IMR-90 (cell line): ENCODE data around the gene ZFYVE1. TPM values are rescaled to one million over a fixed set of nuclear protein-coding genes. Genes with fewer than 3 reads are reported as not detected.
A peak's percentile ranks its signal among the peaks of the same experiment; 100 is the strongest.

ENCODE experiments used
- ATAC-seq: fragments of 200-7000 bp; cut with Tn5 transposase; 2 replicates; pipeline ENCODE4 v1.9.1; 2020; ENCODE audit warnings: low read depth, mild to moderate bottlenecking, moderate library complexity
- BruUV-seq: library from RNA; stranded (reverse); fragments of 400-500 nt; replicated peaks from 2 replicates; lab custom pipeline; 2021; lab: Mats Ljungman, UMichigan
- CTCF ChIA-PET: fragments of 300-600 bp; formaldehyde crosslinking; extraction: SDS; loops from one replicate; lab custom pipeline; 2021; ENCODE audit warnings: antibody characterized with exemption; lab: Yijun Ruan, JAX
- POLR2A ChIA-PET: fragments of 300-600 bp; sonication (Branson Sonifier 250); formaldehyde crosslinking; loops from one replicate; lab custom pipeline; 2022; ENCODE audit warnings: antibody characterized with exemption; ENCODE audit not compliant: unreplicated experiment; lab: Charles Lee
- DNase-seq: peaks from one replicate; pipeline ENCODE4 v3.0.0; 2013
- H2AFZ ChIP-seq: replicated peaks from 2 replicates; pipeline ENCODE3; 2013; ENCODE audit warnings: low read length, mild to moderate bottlenecking; ENCODE audit not compliant: poor library complexity
- H2AK5ac ChIP-seq: 2 replicates; pipeline ENCODE4 v1.6.1; 2013; ENCODE audit warnings: low read depth, low read length, inconsistent platforms
- H2AK9ac ChIP-seq: replicated peaks from 2 replicates; pipeline ENCODE3; 2013; ENCODE audit warnings: mild to moderate bottlenecking, low read depth, low read length, moderate library complexity; ENCODE audit not compliant: poor library complexity
- H2BK120ac ChIP-seq: 2 replicates; pipeline ENCODE4 v1.6.1; 2013; ENCODE audit warnings: low read depth, low read length, inconsistent platforms
- H2BK15ac ChIP-seq: 3 replicates; pipeline ENCODE4 v1.6.1; 2013; ENCODE audit warnings: low read depth, low read length, inconsistent platforms
- H2BK20ac ChIP-seq: 2 replicates; pipeline ENCODE4 v1.6.1; 2013; ENCODE audit warnings: low read depth, mild to moderate bottlenecking, inconsistent platforms, low read length, moderate library complexity
- H2BK5ac ChIP-seq: 2 replicates; pipeline ENCODE4 v1.6.1; 2013; ENCODE audit warnings: mild to moderate bottlenecking, low read depth, low read length, inconsistent platforms; ENCODE audit not compliant: poor library complexity, severe bottlenecking
- H3K14ac ChIP-seq: replicated peaks from 2 replicates; pipeline ENCODE4 v1.6.1; 2013; ENCODE audit warnings: low read depth, low read length, inconsistent platforms
- H3K18ac ChIP-seq: 2 replicates; pipeline ENCODE4 v1.6.1; 2013; ENCODE audit warnings: low read depth, low read length, control low read depth
- H3K23ac ChIP-seq: 2 replicates; pipeline ENCODE4 v1.6.1; 2013; ENCODE audit warnings: low read depth, low read length, inconsistent platforms
- H3K27ac ChIP-seq: 2 replicates; pipeline ENCODE4 v1.5.1; 2013; ENCODE audit warnings: mild to moderate bottlenecking, control low read depth, low read length; ENCODE audit not compliant: insufficient read depth
- H3K27me3 ChIP-seq: 2 replicates; pipeline ENCODE4 v1.6.1; 2013; ENCODE audit warnings: low read length; ENCODE audit not compliant: control insufficient read depth, insufficient read depth
- H3K36me3 ChIP-seq: 2 replicates; pipeline ENCODE4 v1.6.1; 2013; ENCODE audit warnings: low read length, mixed read lengths; ENCODE audit not compliant: control insufficient read depth, insufficient read depth
- H3K4ac ChIP-seq: 2 replicates; pipeline ENCODE4 v1.6.1; 2013; ENCODE audit warnings: low read depth, low read length, inconsistent platforms
- H3K4me1 ChIP-seq: 2 replicates; pipeline ENCODE4 v1.6.1; 2013; ENCODE audit warnings: low read length, mixed read lengths; ENCODE audit not compliant: control insufficient read depth, insufficient read depth
- H3K4me2 ChIP-seq: 2 replicates; pipeline ENCODE4 v1.6.1; 2013; ENCODE audit warnings: low read depth, mild to moderate bottlenecking, control low read depth, low read length, moderate library complexity
- H3K4me3 ChIP-seq: 2 replicates; pipeline ENCODE4 v1.5.1; 2013; ENCODE audit warnings: low read depth, mild to moderate bottlenecking, control low read depth, low read length, moderate library complexity; ENCODE audit not compliant: insufficient read depth
- H3K56ac ChIP-seq: 2 replicates; pipeline ENCODE4 v1.6.1; 2013; ENCODE audit warnings: low read length, inconsistent platforms; ENCODE audit not compliant: insufficient read depth; ENCODE audit errors: extremely low read depth
- H3K79me1 ChIP-seq, 2 experiments: 2 replicates each; pipeline ENCODE4 v1.6.1; 2013; ENCODE audit warnings: low read length in 2 of 2, inconsistent platforms in 1 of 2, low read depth in 1 of 2
- H3K9ac ChIP-seq: 2 replicates; pipeline ENCODE4 v1.6.1; 2013; ENCODE audit warnings: low read depth, low read length, control low read depth
- H3K9me1 ChIP-seq: 2 replicates; pipeline ENCODE4 v1.6.1; 2013; ENCODE audit warnings: low read length, inconsistent platforms; ENCODE audit not compliant: insufficient read depth
- H3K9me3 ChIP-seq: 2 replicates; pipeline ENCODE4 v1.6.1; 2013; ENCODE audit warnings: low read length; ENCODE audit not compliant: control insufficient read depth, insufficient read depth
- H4K20me1 ChIP-seq: 2 replicates; pipeline ENCODE4 v1.6.1; 2013; ENCODE audit warnings: low read length, inconsistent platforms; ENCODE audit not compliant: insufficient read depth
- H4K5ac ChIP-seq: 2 replicates; pipeline ENCODE4 v1.6.1; 2013; ENCODE audit warnings: mild to moderate bottlenecking, low read depth, low read length, control low read depth
- H4K8ac ChIP-seq, 2 experiments: 2 replicates each; pipeline ENCODE4 v1.6.1; 2013; ENCODE audit warnings: low read depth in 2 of 2, low read length in 2 of 2, control low read depth in 1 of 2, inconsistent platforms in 1 of 2
- H4K91ac ChIP-seq: 2 replicates; pipeline ENCODE4 v1.6.1; 2013; ENCODE audit warnings: low read depth, low read length, inconsistent platforms; ENCODE audit not compliant: insufficient read depth
- CEBPB ChIP-seq: IDR thresholded peaks from 2 replicates; pipeline ENCODE4 v1.6.1; 2012; ENCODE audit warnings: low read depth, low read length, improper control_type of control experiment
- MXI1 ChIP-seq: IDR thresholded peaks from 2 replicates; pipeline ENCODE4 v1.6.1; 2012; ENCODE audit warnings: low read depth, mild to moderate bottlenecking, low read length, moderate library complexity, borderline replicate concordance
- USF2 ChIP-seq: fragments of 150-350 bp; IDR thresholded peaks from 2 replicates; pipeline ENCODE4 v1.6.1; 2017; ENCODE audit warnings: mild to moderate bottlenecking, antibody characterized with exemption, low read length, low read depth
- WGBS, 2 experiments: methylation state at CpG; one replicate each; pipeline versions ENCODE4 v1.1.5 to v1.1.7; 2013; ENCODE audit warnings: missing lambda C conversion rate in 2 of 2; ENCODE audit not compliant: insufficient read length in 1 of 2; ENCODE audit errors: extremely low coverage in 2 of 2; 5-methylcytosine and 5-hydroxymethylcytosine counted together
- dilution Hi-C: fragments of 300-500 bp; cut with HindIII; formaldehyde crosslinking; loops from one replicate; pipeline ENCODE4 v1.14.3; 2018; ENCODE audit warnings: low sequenced_read_pairs; ENCODE audit not compliant: unreplicated experiment
- in situ Hi-C: fragments of 300-500 bp; cut with MboI; formaldehyde crosslinking; loops from 3 replicates; pipeline ENCODE4 v1.14.3; 2019; ENCODE audit warnings: low sequenced_read_pairs, inconsistent platforms, mixed read lengths
- intact Hi-C: fragments of 100-400 bp; cut with micrococcal nuclease; formaldehyde crosslinking; loops from 2 replicates; pipeline ENCODE4 v1.10.0; 2022
- polyA plus RNA-seq, 3 experiments: library from polyadenylated mRNA; depleted of rRNA; stranded (reverse); fragments of >200 nt; gene quantifications; 2 replicates each; pipeline ENCODE4 v1.2.3, GENCODE V29; 2012; ENCODE audit warnings: low replicate concordance in 1 of 3
- total RNA-seq: library from RNA; depleted of rRNA; stranded (reverse); fragments of >200 nt; gene quantifications from 2 replicates; pipeline ENCODE4 v1.2.3, GENCODE V29; 2012

Gene ZFYVE1
- total and polyA plus RNA-seq, 2 of the 4 experiments (the other 2 are of a cell fraction), result 12.2 to 14.2 TPM

DNA sequence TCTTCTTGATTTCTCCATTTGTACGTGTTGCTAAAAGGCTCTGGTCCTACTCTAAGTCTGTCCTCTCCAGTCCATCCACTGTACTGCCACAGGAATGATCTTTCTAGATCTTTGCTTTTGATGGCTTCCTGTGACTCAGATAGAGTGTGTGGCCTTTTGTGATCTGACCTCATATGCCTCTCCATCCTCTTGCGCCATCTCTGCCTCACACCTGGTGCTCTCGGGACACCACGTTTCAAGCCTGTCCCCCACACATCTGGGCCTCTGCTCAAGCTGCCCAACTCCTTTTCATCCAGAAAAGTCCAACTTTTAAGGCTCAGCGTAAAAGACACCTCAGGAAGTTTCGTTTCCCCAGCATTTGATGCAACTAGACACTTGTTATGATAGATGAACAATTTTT, 61.7 kb downstream of the ZFYVE1 start:
- BruUV-seq, result no TSS peak
- Histone ChIP-seq H3K36me3 (peaks cover 15% of the 10 kb centered on the region), H3K18ac (no peak overlapping the region), H3K79me1 (no peaks in the 10 kb centered on the region; a peak in 1 of 4 replicates), H4K8ac (no peak overlapping the region), H2BK5ac (no peak overlapping the region), H4K20me1 (peaks cover 3% of the 10 kb centered on the region; the same call in 1 of the 2 replicates), H3K27me3 (no peaks in the 10 kb centered on the region), H4K91ac (no peak overlapping the region), H3K4me1 (0 out of 2 replicates have a peak, but pooled peaks cover 5% of the 10 kb centered on the region), H2AK9ac (no peak overlapping the region), H3K23ac (peak overlapping the region; percentile 0; the same call in 1 of the 2 replicates), H3K9ac (no peak overlapping the region), H2BK120ac (no peak overlapping the region), H3K14ac (no peak overlapping the region), H3K56ac (no peak overlapping the region), H3K27ac (no peak overlapping the region), H2BK20ac (no peak overlapping the region), H4K5ac (no peak overlapping the region), H2AK5ac (no peak overlapping the region), H3K9me1 (peaks cover 21% of the 10 kb centered on the region), H3K4me3 (no peak overlapping the region), H3K9me3 (no peaks in the 10 kb centered on the region), H3K4me2 (no peak overlapping the region), H2BK15ac (0 out of 3 replicates have a peak overlapping the region, but pooled peaks have one; percentile 63), H3K4ac (no peak overlapping the region), H2AFZ (no peak overlapping the region)
- ChIA-PET CTCF (no interaction called here), POLR2A (no interaction called here)
- in situ Hi-C loops (no loop called here), intact Hi-C loops (no loop called here), dilution Hi-C loops (no loop called here)
- no peak; the same call in 1 of the 2 replicates for ATAC-seq
- DNase-seq, result peak; percentile 62
- TF ChIP-seq MXI1, result no peak
- peak; percentile 91 for TF ChIP-seq CEBPB
- TF ChIP-seq USF2, result no peak
- WGBS, 2 experiments, result 87% methylated on average over 4 of the region's 6 CpGs; no CpG with 5 or more reads in 1 of the 2 experiments
